Effector memory CD8-positive, alpha-beta T cell (primary cell): ENCODE results near the gene CRNKL1.

Experiments used
- ATAC-seq: fragments of 150-1000 bp; cut with Tn5 transposase; replicated peaks from 2 replicates; pipeline ENCODE4 v1.10.0; 2021; ENCODE audit warnings: mild to moderate bottlenecking, moderate library complexity
- DNase-seq, 3 experiments: peaks; one replicate each; pipeline ENCODE4 v3.0.0; 2021
- H3K27ac Mint-ChIP-seq, 2 donors: one replicate each; pipeline ENCODE4 v1.8.0; 2022; ENCODE audit warnings: mild to moderate bottlenecking in 2 of 2, mixed read lengths in 2 of 2, moderate library complexity in 2 of 2
- H3K27me3 Mint-ChIP-seq, 2 donors: one replicate each; pipeline ENCODE4 v1.8.0; 2022; ENCODE audit warnings: mixed read lengths in 2 of 2
- H3K36me3 Mint-ChIP-seq: one replicate; pipeline ENCODE4 v1.8.0; 2022; ENCODE audit warnings: mild to moderate bottlenecking, moderate library complexity, mixed read lengths; ENCODE audit not compliant: insufficient read depth
- H3K4me1 Mint-ChIP-seq, 2 donors: one replicate each; pipeline ENCODE4 v1.8.0; 2022; ENCODE audit warnings: low read depth in 2 of 2, mixed read lengths in 2 of 2
- H3K4me3 Mint-ChIP-seq, 2 donors: one replicate each; pipeline ENCODE4 v1.8.0; 2022; ENCODE audit warnings: mild to moderate bottlenecking in 2 of 2, mixed read lengths in 2 of 2, moderate library complexity in 2 of 2
- H3K9me3 Mint-ChIP-seq, 2 donors: one replicate each; pipeline ENCODE4 v1.8.0; 2022; ENCODE audit warnings: mixed read lengths in 2 of 2
- total RNA-seq, 9 experiments: gene quantifications; one replicate each; lab custom pipeline; 2026; lab: John Stamatoyannopoulos, UW

Gene CRNKL1
- total RNA-seq, result 50.1 to 105 (median 87.8) reads per million in 9 experiments

DNA sequence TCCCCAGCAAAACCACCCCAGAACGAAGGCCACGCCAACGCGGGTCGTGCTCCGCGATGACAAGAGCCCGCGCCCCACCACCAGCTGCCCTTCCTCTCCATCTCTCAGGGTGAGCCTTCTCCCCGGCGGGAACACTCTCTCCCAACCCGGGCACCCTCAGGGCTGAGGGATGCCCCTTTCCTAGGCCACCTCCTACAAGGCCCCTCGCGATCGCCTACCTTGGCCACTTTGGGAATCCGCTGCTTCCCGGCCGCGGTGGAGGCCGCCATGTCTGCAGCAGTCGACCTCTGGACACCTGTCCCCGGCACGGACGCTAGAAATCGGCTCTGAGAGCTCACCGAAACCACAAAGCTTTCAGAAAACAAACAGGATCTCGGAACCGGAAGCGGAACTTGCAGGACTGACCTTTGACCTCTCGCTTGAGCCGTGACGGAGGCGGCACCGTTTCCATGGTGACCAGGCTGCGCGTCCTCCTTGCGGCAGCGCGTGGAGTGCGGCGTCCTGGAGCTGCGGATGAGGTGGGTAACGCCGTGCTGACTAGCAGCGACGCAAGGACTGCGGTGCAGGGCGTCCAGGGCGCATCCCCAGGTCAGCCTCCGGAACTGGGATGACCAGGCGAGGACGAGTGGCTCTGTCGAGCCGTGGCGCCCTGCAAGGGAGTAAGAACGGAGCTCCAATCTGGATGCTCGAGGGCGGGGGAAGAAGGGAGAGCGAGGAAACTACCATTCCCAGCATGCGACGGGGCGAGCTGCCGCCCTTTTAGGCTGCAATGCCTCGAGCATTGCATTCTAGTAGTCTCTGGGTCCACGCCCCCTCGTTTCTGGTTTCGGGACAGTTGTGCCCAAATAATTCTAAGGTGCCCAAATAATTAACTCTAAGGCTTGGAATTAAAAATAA lies at the start of gene CRNKL1, which contains the start of gene CFAP61:
Gene CRNKL1 (minus strand): TSS at position 393 of the 897 bp plus-strand sequence. CDS start 124 bp downstream, at position 269.
Gene CFAP61 (plus strand): TSS at position 459 of the 897 bp plus-strand sequence. CDS start 4,122 bp downstream, outside the sequence.
- peak within 1 kb of the TSS; percentile 95 to 97 for H3K4me3 Mint-ChIP-seq
- peaks cover 0 to 8% of the 10 kb centered on the region in 2 donors for H3K27me3 Mint-ChIP-seq
- no peaks in the 10 kb centered on the region for H3K9me3 Mint-ChIP-seq
- H3K4me1 Mint-ChIP-seq, result peaks cover 15 to 19% of the 10 kb centered on the region in 2 donors
- peaks cover 47% of the 10 kb centered on the region for H3K36me3 Mint-ChIP-seq
- ATAC-seq (peak; percentile 92), DNase-seq (peak; percentile 97 to 98 (median 98))
- H3K27ac Mint-ChIP-seq, result peak within 1 kb of the TSS; percentile 96 to 98

DNA sequence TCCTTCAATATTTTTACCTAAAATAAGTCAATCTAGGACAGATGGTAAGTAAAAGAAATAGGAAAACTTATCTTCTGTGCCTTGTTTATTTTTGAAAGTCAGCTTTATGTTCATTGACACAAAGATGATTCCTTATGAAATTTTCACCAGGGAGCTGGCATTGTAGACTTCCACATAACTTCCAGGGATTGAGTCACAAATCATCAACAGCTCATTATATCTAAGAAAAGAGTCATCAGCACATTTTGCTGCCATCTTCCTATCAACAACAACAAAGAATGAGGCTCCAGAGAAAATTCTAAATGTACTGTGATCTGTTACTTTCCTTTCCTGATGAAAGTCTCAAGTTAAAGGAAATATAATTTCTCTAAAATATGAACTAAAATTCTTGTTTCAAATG lies 48.6 kb upstream of the CRNKL1 start:
- H3K4me3 Mint-ChIP-seq, result no peak overlapping the region
- H3K27me3 Mint-ChIP-seq, result peaks cover 21 to 29% of the 10 kb centered on the region in 2 donors

DNA sequence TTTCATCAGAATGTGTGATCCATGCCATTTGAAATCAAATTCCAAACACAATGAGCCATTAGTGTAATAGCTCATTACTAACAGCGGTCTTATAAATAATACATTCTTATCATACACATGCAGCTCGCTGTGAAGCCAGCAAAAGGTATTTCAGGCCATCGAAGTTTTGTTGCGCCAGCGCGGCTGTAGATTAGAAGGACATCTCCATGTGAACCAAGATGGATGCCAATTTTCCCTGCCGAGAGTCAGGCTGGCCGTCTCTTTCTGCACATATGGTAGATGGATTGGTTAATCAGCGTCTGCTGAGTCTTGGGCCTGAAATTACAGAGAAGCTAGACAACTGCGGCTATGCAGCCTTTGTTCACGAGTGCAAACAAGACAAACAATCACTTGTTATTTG lies 44.2 kb upstream of the CRNKL1 start:
- Mint-ChIP-seq H3K9me3 (no peaks in the 10 kb centered on the region), H3K27ac (no peak overlapping the region), H3K36me3 (no peaks in the 10 kb centered on the region), H3K4me1 (peaks cover 0 to 4% of the 10 kb centered on the region in 2 donors), H3K27me3 (peaks cover 22 to 31% of the 10 kb centered on the region in 2 donors), H3K4me3 (no peak overlapping the region)
- no peak for ATAC-seq
- no peak for DNase-seq

More for the DNA sequence above, 48.6 kb upstream of the CRNKL1 start:
- H3K36me3 Mint-ChIP-seq, result no peaks in the 10 kb centered on the region
- no peaks in the 10 kb centered on the region for H3K4me1 Mint-ChIP-seq
- ATAC-seq (no peak), DNase-seq (no peak)
- no peaks in the 10 kb centered on the region for H3K9me3 Mint-ChIP-seq
- H3K27ac Mint-ChIP-seq, result no peak overlapping the region

DNA sequence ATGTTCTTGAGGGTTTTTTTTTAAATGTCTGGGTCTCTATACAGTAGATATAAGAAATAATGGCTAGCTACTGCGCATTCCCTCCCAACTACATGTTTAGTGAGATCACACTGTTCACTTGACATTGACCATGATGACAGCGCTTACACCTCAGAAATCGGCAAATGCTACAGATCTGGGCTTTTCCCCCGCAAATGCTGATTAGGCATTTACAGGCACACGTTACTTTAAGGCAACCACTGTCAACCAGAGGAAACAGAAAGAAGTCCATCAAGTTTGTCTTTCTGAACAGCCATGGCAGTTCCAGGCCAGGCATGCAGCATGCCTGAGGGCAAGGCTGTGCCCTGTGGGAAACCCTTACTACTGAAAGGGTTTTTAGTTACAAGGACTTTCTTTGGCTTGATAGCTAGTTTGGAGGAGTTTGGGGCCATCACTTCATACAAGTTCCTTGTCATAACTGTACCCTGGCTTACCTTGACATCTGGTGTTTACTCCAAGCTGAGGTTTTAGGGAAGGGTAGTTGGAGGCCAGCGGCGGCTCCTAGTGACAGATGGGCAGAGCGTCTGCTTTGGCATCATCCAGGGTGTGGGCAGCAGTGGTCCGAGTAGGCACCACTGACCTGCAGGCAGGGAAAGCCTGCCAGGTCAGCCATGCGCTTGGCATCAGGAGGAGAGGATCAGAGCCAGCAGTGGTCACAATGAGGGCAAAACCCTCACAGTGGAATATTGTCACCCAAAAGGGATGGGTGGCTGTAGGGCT lies 43.0 kb upstream of the CRNKL1 start:
- Mint-ChIP-seq H3K9me3 (no peaks in the 10 kb centered on the region), H3K4me3 (no peak overlapping the region), H3K36me3 (no peaks in the 10 kb centered on the region), H3K27ac (no peak overlapping the region), H3K4me1 (peaks cover 0 to 4% of the 10 kb centered on the region in 2 donors), H3K27me3 (peaks cover 22 to 31% of the 10 kb centered on the region in 2 donors)
- DNase-seq (no peak), ATAC-seq (no peak)

DNA sequence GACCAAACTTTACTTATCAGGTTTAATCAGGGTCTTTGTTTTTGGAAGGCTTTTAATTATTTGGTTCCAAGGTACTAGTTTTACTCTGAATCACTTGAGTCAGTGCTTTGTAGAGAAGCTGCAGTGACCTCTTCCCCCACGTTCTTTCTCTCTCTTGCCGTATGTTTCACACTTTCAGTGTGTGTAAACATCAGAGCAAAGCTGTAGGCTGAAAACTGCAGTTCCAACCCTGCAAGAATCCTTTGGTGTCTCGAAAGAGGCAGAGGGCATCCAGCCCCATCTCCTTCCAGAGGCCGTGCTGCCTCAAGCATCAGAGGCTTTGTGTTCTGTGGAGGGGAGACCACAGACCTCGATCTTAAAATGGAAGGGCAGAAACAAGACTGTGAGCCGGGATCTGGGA lies 42.1 kb upstream of the CRNKL1 start:
- no peak overlapping the region for H3K27ac Mint-ChIP-seq
- peaks cover 0 to 4% of the 10 kb centered on the region in 2 donors for H3K4me1 Mint-ChIP-seq
- H3K27me3 Mint-ChIP-seq, result peaks cover 22 to 31% of the 10 kb centered on the region in 2 donors
- ATAC-seq (no peak), DNase-seq (no peak)
- H3K36me3 Mint-ChIP-seq, result no peaks in the 10 kb centered on the region
- no peak overlapping the region for H3K4me3 Mint-ChIP-seq
- H3K9me3 Mint-ChIP-seq, result no peaks in the 10 kb centered on the region

DNA sequence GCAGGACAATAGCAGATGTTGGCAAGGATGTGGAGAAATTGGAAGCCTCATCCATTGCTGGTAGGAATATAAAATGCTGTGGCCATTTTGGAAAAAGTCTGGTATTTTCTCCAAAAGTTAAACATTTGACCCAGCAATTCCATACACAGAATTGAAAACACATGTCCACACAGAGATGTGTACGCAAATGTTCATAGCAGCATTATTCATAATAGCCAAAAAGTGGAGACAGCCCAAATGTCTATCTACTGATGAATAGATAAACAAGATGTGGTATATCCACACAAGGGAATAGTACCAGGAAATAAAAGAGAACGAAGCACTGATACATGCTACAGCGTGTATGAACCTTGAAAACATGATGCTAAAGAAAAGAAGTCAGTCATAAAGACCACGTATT lies 40.6 kb upstream of the CRNKL1 start:
- H3K27ac Mint-ChIP-seq, result no peak overlapping the region
- peaks cover 18 to 24% of the 10 kb centered on the region in 2 donors for H3K27me3 Mint-ChIP-seq
- H3K4me1 Mint-ChIP-seq, result peaks cover 0 to 4% of the 10 kb centered on the region in 2 donors
- DNase-seq (no peak), ATAC-seq (no peak)
- H3K9me3 Mint-ChIP-seq, result no peaks in the 10 kb centered on the region
- H3K36me3 Mint-ChIP-seq, result no peaks in the 10 kb centered on the region
- no peak overlapping the region for H3K4me3 Mint-ChIP-seq

DNA sequence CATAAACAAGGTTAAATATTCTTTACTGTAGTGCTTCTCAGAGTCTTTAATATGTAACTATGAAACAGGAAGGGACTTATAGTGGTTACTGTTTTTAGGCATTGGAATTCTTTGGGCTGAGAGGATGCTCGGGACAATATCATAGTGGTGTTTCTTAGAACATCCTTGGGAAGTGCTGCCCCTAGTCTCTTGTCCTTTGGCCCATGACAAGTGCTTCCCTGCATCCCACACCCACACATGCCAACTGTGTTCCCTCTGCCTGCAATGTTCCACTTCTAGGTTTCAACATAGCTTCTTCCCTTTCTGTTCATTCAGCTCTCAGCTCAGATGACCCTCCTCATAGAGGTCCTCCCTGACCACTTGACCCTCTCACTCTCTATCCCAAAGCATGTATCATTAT lies 37.7 kb upstream of the CRNKL1 start:
- H3K4me3 Mint-ChIP-seq, result no peak overlapping the region
- no peak for ATAC-seq
- peaks cover 0 to 4% of the 10 kb centered on the region in 2 donors for H3K4me1 Mint-ChIP-seq
- H3K27me3 Mint-ChIP-seq, result peaks cover 10 to 18% of the 10 kb centered on the region in 2 donors
- H3K9me3 Mint-ChIP-seq, result no peaks in the 10 kb centered on the region
- no peak overlapping the region for H3K27ac Mint-ChIP-seq
- peaks cover 2% of the 10 kb centered on the region for H3K36me3 Mint-ChIP-seq
- DNase-seq, result no peak

DNA sequence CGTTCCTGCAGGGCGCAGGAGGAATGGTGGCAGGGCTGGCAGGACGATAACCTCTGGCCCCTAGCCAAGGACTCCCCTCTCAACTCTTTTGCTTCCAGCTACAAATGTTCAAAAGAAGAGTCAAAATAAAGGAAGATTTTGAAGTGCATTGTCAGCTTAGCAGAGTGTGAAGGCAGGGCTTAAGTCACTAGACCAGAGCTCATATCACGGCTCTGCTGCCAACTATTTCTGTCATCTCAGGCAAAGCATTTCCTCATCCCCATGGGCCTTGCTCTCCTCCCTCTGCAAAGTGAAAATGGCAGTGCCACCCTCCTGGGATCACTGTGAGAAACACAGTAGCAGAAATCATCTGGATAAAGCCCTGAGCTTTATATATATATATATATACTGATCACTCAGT lies 36.8 kb upstream of the CRNKL1 start:
- Mint-ChIP-seq H3K36me3 (peaks cover 3% of the 10 kb centered on the region), H3K27ac (no peak overlapping the region), H3K4me3 (no peak overlapping the region), H3K27me3 (peaks cover 6 to 11% of the 10 kb centered on the region in 2 donors), H3K4me1 (no peaks in the 10 kb centered on the region), H3K9me3 (no peaks in the 10 kb centered on the region)
- DNase-seq (no peak), ATAC-seq (no peak)

DNA sequence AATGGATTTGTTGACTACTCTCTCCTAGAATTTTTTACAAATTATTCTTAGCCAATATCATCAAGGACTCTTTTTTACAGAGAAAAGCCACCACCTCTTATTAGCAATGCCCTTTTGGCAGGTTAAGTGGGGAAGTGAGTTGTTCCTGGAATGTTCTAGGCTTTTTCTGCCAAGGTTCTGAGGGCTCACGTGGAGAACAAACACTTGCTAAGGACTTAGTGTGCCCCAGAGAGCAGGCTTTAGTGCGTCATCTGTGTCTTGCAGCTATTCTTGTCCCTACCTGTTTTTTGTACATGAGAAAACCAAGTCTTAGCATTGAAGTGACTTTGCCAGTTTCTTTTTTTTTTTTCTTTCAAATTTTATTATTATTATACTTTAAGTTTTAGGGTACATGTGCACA lies 33.5 kb upstream of the CRNKL1 start:
- H3K4me1 Mint-ChIP-seq, result no peaks in the 10 kb centered on the region
- no peak overlapping the region for H3K4me3 Mint-ChIP-seq
- ATAC-seq (no peak), DNase-seq (no peak)
- no peaks in the 10 kb centered on the region for H3K9me3 Mint-ChIP-seq
- H3K27me3 Mint-ChIP-seq, result peaks cover 6 to 11% of the 10 kb centered on the region in 2 donors
- H3K36me3 Mint-ChIP-seq, result peaks cover 3% of the 10 kb centered on the region
- no peak overlapping the region for H3K27ac Mint-ChIP-seq

DNA sequence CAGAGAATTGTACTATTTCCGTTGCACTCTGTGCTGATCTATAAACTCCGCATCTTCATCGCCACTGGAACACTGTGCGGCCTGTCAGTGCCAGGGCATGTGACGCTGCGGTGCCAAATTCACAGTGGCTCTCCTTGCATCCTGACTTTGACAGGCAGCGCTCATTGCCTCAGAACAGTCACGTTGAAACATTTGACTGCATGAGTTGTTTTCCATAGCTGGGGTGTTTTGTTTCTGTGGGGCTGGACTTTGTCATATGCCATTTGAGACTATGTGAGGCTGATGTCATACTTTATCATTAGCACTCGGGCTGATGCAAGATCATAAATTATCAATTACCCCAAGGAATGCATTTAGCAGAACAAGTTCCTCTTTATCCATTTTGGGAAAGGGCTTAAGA lies 32.8 kb upstream of the CRNKL1 start:
- DNase-seq (no peak), ATAC-seq (no peak)
- Mint-ChIP-seq H3K27me3 (peaks cover 6 to 11% of the 10 kb centered on the region in 2 donors), H3K27ac (no peak overlapping the region), H3K4me3 (no peak overlapping the region), H3K4me1 (no peaks in the 10 kb centered on the region), H3K9me3 (no peaks in the 10 kb centered on the region), H3K36me3 (peaks cover 3% of the 10 kb centered on the region)

DNA sequence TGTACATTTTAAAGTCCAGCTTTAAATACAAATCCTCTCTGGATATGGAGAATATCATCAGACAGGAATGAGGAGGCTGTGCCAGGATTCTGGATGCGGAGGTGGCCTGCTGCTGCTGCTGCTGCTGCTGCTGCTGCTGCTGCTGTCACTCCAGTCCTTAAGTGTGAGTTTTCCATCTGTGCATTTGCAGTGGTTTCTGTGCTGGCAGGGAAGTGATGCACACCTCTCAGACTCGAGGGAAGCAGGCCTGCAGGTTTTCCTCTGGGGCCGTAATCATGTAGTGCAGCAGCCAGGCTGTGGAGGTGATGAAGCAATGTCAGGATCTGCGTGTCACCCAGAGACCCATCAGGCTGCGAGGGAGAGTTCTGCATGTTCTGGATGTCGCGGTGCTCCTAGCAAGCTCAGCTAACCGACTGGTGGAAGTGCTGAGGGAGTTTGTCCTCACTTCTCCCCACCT lies 32.1 kb upstream of the CRNKL1 start:
- Mint-ChIP-seq H3K27me3 (peaks cover 6 to 11% of the 10 kb centered on the region in 2 donors), H3K9me3 (no peaks in the 10 kb centered on the region), H3K4me1 (no peaks in the 10 kb centered on the region), H3K36me3 (peaks cover 3% of the 10 kb centered on the region), H3K4me3 (no peak overlapping the region), H3K27ac (no peak overlapping the region)
- no peak for DNase-seq
- ATAC-seq, result no peak

DNA sequence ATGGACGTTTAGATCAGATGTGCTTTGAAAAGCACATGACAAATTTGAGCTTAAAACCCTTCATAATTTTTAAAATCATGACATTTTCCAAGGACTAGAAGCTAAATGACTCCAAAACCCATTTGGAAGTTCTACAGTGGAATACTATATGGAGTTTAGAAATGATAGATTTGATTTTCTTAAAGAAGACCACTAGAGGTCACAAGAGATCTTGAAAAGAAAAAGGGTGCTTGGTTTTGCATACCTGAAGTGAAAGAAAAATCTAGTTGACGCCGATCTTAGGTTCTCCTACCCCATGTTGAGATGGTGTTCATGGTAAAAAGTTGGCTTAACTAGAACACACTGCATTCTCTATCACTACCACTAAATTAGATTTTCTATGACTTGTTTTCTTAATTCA lies 31.5 kb upstream of the CRNKL1 start:
- Mint-ChIP-seq H3K27me3 (peaks cover 6 to 11% of the 10 kb centered on the region in 2 donors), H3K36me3 (peaks cover 3% of the 10 kb centered on the region), H3K4me3 (no peak overlapping the region), H3K9me3 (no peaks in the 10 kb centered on the region), H3K4me1 (no peaks in the 10 kb centered on the region), H3K27ac (no peak overlapping the region)
- peak; percentile 56 for ATAC-seq
- no peak for DNase-seq

DNA sequence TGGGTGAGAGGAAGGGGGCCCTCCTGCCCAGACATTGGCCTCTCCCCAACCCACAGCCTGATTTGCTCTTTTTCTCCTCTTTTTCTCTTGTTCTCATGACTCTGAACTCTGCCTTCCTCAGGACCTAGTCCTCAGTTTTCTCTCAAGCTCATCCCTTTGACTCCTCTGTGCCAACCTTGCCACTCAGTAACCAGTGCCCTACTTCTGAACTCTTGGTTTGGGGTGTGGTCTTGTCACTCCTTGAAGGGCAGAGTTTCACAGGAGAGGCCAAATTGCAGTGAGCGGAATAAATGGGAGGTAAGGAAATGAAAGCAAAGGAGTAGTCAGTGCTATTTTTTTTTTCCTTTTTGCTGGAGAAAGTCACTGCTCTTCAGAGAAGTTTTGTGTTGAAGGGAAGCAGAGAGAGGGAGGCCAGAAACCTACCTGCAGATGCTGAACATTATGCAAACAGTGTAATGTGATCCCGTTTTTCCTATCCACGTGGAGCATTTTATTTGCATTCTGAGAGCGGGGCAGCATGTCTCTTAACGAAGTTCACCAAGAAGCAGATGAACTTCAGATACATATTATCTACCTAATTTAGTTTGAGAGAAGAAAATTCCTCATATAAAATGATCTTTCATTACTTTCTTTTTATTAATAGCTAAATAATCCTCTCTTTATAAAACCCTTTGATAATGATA lies 27.0 kb upstream of the CRNKL1 start:
- no peaks in the 10 kb centered on the region for H3K9me3 Mint-ChIP-seq
- DNase-seq (no peak), ATAC-seq (no peak)
- H3K27me3 Mint-ChIP-seq, result peaks cover 8 to 9% of the 10 kb centered on the region in 2 donors
- no peaks in the 10 kb centered on the region for H3K36me3 Mint-ChIP-seq
- H3K4me1 Mint-ChIP-seq, result no peaks in the 10 kb centered on the region
- no peak overlapping the region for H3K4me3 Mint-ChIP-seq
- H3K27ac Mint-ChIP-seq, result no peak overlapping the region
